HEK293 (cell line): Measurements from ENCODE around the gene HES3.

ENCODE experiments used
- BCL11A ChIP-seq: fragments of 450-650 bp; formaldehyde crosslinking; IDR thresholded peaks from 2 replicates; pipeline ENCODE4 v1.5.1; 2016; ENCODE audit warnings: low read depth, missing biosample characterization, missing genetic modification characterization
- BCL11B ChIP-seq: fragments of 450-650 bp; formaldehyde crosslinking; IDR thresholded peaks from 2 replicates; pipeline ENCODE4 v1.5.1; 2016; ENCODE audit warnings: low read depth, missing biosample characterization, missing genetic modification characterization
- EGR2 ChIP-seq: fragments of 450-650 bp; formaldehyde crosslinking; IDR thresholded peaks from 2 replicates; pipeline ENCODE4 v1.5.1; 2016; ENCODE audit warnings: low read depth, missing biosample characterization, missing genetic modification characterization
- KLF10 ChIP-seq: fragments of 450-650 bp; IDR thresholded peaks from 2 replicates; pipeline ENCODE4 v1.5.1; 2018; ENCODE audit warnings: missing biosample characterization, mild to moderate bottlenecking, missing genetic modification characterization
- KLF16 ChIP-seq: fragments of 450-650 bp; formaldehyde crosslinking; IDR thresholded peaks from 2 replicates; pipeline ENCODE4 v1.5.1; 2017; ENCODE audit warnings: missing biosample characterization, missing genetic modification characterization
- KLF7 ChIP-seq: fragments of 450-650 bp; formaldehyde crosslinking; IDR thresholded peaks from 2 replicates; pipeline ENCODE4 v1.5.1; 2016; ENCODE audit warnings: missing biosample characterization, missing genetic modification characterization, borderline replicate concordance
- KLF8 ChIP-seq: fragments of 450-650 bp; formaldehyde crosslinking; IDR thresholded peaks from 2 replicates; pipeline ENCODE4 v1.5.1; 2016; ENCODE audit warnings: missing biosample characterization, missing genetic modification characterization
- OSR2 ChIP-seq: fragments of 450-650 bp; formaldehyde crosslinking; IDR thresholded peaks from 2 replicates; pipeline ENCODE4 v1.5.1; 2016; ENCODE audit warnings: missing biosample characterization, missing genetic modification characterization
- PATZ1 ChIP-seq: fragments of 450-650 bp; formaldehyde crosslinking; IDR thresholded peaks from 2 replicates; pipeline ENCODE4 v1.5.1; 2016; ENCODE audit warnings: missing biosample characterization, missing genetic modification characterization
- PRDM6 ChIP-seq: fragments of 450-650 bp; formaldehyde crosslinking; IDR thresholded peaks from 2 replicates; pipeline ENCODE4 v1.5.1; 2017; ENCODE audit warnings: missing biosample characterization, missing genetic modification characterization
- REPIN1 ChIP-seq: fragments of 450-650 bp; formaldehyde crosslinking; IDR thresholded peaks from 2 replicates; pipeline ENCODE4 v1.5.1; 2017; ENCODE audit warnings: missing biosample characterization, missing genetic modification characterization, low read depth
- REST ChIP-seq: fragments of 450-650 bp; formaldehyde crosslinking; IDR thresholded peaks from 2 replicates; pipeline ENCODE4 v1.5.1; 2016; ENCODE audit warnings: missing biosample characterization, missing genetic modification characterization
- SCRT1 ChIP-seq: fragments of 450-650 bp; formaldehyde crosslinking; IDR thresholded peaks from 2 replicates; pipeline ENCODE4 v1.5.1; 2016; ENCODE audit warnings: missing biosample characterization, missing genetic modification characterization, borderline replicate concordance
- SP2 ChIP-seq: fragments of 450-650 bp; formaldehyde crosslinking; IDR thresholded peaks from 2 replicates; pipeline ENCODE4 v1.5.1; 2016; ENCODE audit warnings: missing biosample characterization, missing genetic modification characterization
- WT1 ChIP-seq: fragments of 450-650 bp; formaldehyde crosslinking; IDR thresholded peaks from 2 replicates; pipeline ENCODE4 v1.5.1; 2016; ENCODE audit warnings: missing biosample characterization, missing genetic modification characterization
- YY1 ChIP-seq: fragments of 450-650 bp; formaldehyde crosslinking; IDR thresholded peaks from 2 replicates; pipeline ENCODE4 v1.5.1; 2018; ENCODE audit warnings: missing biosample characterization, missing genetic modification characterization
- ZBTB17 ChIP-seq: fragments of 450-650 bp; formaldehyde crosslinking; IDR thresholded peaks from 2 replicates; pipeline ENCODE4 v1.5.1; 2016; ENCODE audit warnings: missing biosample characterization, missing genetic modification characterization
- ZBTB20 ChIP-seq: fragments of 450-650 bp; formaldehyde crosslinking; IDR thresholded peaks from 2 replicates; pipeline ENCODE4 v1.5.1; 2016; ENCODE audit warnings: missing biosample characterization, missing genetic modification characterization
- ZEB2 ChIP-seq: fragments of 450-650 bp; formaldehyde crosslinking; IDR thresholded peaks from 2 replicates; pipeline ENCODE4 v1.5.1; 2016; ENCODE audit warnings: missing biosample characterization, missing genetic modification characterization
- ZFHX2 ChIP-seq: fragments of 450-650 bp; formaldehyde crosslinking; conservative IDR thresholded peaks from 2 replicates; pipeline ENCODE4 v1.5.1; 2016; ENCODE audit warnings: missing biosample characterization, missing genetic modification characterization
- ZFP37 ChIP-seq: fragments of 450-650 bp; formaldehyde crosslinking; IDR thresholded peaks from 2 replicates; pipeline ENCODE4 v1.5.1; 2016; ENCODE audit warnings: missing biosample characterization, missing genetic modification characterization
- ZNF16 ChIP-seq: fragments of 450-650 bp; formaldehyde crosslinking; IDR thresholded peaks from 2 replicates; pipeline ENCODE4 v1.5.1; 2016; ENCODE audit warnings: low read depth, missing biosample characterization, missing genetic modification characterization
- ZNF324 ChIP-seq: fragments of 450-650 bp; formaldehyde crosslinking; IDR thresholded peaks from 2 replicates; pipeline ENCODE4 v1.5.1; 2016; ENCODE audit warnings: missing biosample characterization, missing genetic modification characterization
- ZNF335 ChIP-seq: fragments of 450-650 bp; formaldehyde crosslinking; conservative IDR thresholded peaks from 2 replicates; pipeline ENCODE4 v1.5.1; 2016; ENCODE audit warnings: missing biosample characterization, missing genetic modification characterization
- ZNF341 ChIP-seq: fragments of 450-650 bp; formaldehyde crosslinking; IDR thresholded peaks from 2 replicates; pipeline ENCODE4; 2016; ENCODE audit warnings: low read depth, missing biosample characterization, missing genetic modification characterization
- ZNF555 ChIP-seq: fragments of 450-650 bp; formaldehyde crosslinking; conservative IDR thresholded peaks from 2 replicates; pipeline ENCODE4 v1.5.1; 2017; ENCODE audit warnings: missing biosample characterization, mild to moderate bottlenecking, missing genetic modification characterization, inconsistent platforms
- ZXDB ChIP-seq: fragments of 450-650 bp; formaldehyde crosslinking; IDR thresholded peaks from 2 replicates; pipeline ENCODE4 v1.5.1; 2016; ENCODE audit warnings: missing biosample characterization, missing genetic modification characterization
- TF ChIP-seq, protein P1 (sequence below): fragments of 450-650 bp; formaldehyde crosslinking; IDR thresholded peaks from 2 replicates; pipeline ENCODE4 v1.5.1; 2016; ENCODE audit warnings: missing biosample characterization, missing genetic modification characterization
- TF ChIP-seq, protein P2 (sequence below): fragments of 450-650 bp; formaldehyde crosslinking; IDR thresholded peaks from 2 replicates; pipeline ENCODE4 v1.5.0; 2017; ENCODE audit warnings: missing biosample characterization, missing genetic modification characterization, borderline replicate concordance

HES3 gene

DNA sequence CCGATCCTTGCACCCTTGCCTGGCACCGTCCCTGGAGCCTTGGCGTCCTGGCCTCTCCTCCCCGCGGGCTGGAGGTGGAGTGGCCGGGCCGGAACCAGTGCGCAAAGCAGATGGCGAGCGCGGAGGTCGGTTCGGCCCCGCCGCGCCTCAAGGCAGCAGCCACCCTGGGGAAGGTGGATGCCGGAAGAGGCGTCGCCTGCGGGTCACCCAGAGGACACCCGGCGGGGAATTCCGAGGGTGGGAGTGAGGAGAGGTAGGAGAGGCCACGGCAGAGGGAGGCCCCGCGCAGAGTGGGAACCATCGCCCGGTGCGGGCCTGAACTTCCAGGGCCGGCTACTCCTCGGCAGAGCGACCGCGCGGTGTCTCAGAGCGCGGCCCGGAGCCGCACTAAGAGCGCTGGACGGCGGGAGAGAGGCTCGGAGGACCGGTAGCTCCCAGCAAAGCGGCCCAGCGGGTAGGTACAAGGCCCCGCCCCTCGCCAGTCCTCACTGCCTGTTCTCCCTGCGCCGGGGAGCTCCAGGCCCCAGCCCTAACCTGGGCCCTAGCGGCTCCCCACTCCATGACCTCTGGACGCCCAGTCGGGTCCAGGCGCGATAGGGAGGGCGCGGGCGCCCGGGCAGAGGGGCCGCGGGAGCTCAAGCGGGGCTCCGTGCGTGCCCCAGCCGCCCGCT is 38.0 kb upstream of the HES3 start, which contains the start of gene RNF207 (continued):
- TF ChIP-seq PRDM6 = no peak
- TF ChIP-seq, protein P1, sequence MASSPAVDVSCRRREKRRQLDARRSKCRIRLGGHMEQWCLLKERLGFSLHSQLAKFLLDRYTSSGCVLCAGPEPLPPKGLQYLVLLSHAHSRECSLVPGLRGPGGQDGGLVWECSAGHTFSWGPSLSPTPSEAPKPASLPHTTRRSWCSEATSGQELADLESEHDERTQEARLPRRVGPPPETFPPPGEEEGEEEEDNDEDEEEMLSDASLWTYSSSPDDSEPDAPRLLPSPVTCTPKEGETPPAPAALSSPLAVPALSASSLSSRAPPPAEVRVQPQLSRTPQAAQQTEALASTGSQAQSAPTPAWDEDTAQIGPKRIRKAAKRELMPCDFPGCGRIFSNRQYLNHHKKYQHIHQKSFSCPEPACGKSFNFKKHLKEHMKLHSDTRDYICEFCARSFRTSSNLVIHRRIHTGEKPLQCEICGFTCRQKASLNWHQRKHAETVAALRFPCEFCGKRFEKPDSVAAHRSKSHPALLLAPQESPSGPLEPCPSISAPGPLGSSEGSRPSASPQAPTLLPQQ (tag by site-specific recombination) = peak; percentile 30; the same call in 1 of the 2 replicates
- peak; percentile 82; the same call in 1 of the 2 replicates for TF ChIP-seq ZBTB20 (tag by site-specific recombination)
- peak; percentile 84 for TF ChIP-seq ZEB2
- TF ChIP-seq ZNF555 = no peak
- no peak for TF ChIP-seq REPIN1 (tag by site-specific recombination)
- peak; percentile 91 for TF ChIP-seq ZFP37 (tag by site-specific recombination)
- peak; percentile 87 for TF ChIP-seq ZNF335 (tag by site-specific recombination)
- TF ChIP-seq ZNF324 (tag by site-specific recombination) = peak; percentile 83; the same call in 1 of the 2 replicates
- TF ChIP-seq EGR2 (tag by site-specific recombination) = peak; percentile 34; the same call in 1 of the 2 replicates
- 0 out of 2 replicates have a peak, but pooled peaks have one; percentile 50 for TF ChIP-seq YY1
- TF ChIP-seq PATZ1 = peak; percentile 19
- peak; percentile 48; the same call in 1 of the 2 replicates for TF ChIP-seq WT1 (tag by site-specific recombination)
- TF ChIP-seq KLF8 (tag by site-specific recombination) = peak; percentile 92
- TF ChIP-seq, protein P2, sequence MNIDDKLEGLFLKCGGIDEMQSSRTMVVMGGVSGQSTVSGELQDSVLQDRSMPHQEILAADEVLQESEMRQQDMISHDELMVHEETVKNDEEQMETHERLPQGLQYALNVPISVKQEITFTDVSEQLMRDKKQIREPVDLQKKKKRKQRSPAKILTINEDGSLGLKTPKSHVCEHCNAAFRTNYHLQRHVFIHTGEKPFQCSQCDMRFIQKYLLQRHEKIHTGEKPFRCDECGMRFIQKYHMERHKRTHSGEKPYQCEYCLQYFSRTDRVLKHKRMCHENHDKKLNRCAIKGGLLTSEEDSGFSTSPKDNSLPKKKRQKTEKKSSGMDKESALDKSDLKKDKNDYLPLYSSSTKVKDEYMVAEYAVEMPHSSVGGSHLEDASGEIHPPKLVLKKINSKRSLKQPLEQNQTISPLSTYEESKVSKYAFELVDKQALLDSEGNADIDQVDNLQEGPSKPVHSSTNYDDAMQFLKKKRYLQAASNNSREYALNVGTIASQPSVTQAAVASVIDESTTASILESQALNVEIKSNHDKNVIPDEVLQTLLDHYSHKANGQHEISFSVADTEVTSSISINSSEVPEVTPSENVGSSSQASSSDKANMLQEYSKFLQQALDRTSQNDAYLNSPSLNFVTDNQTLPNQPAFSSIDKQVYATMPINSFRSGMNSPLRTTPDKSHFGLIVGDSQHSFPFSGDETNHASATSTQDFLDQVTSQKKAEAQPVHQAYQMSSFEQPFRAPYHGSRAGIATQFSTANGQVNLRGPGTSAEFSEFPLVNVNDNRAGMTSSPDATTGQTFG (tag by site-specific recombination) = no peak
- peak; percentile 85; the same call in 1 of the 2 replicates for TF ChIP-seq KLF7 (tag by site-specific recombination)
- peak; percentile 86 for TF ChIP-seq SP2 (tag by site-specific recombination)
- peak; percentile 51 for TF ChIP-seq ZNF341 (tag by site-specific recombination)
- peak; percentile 73; the same call in 1 of the 2 replicates for TF ChIP-seq BCL11A (tag by site-specific recombination)
- no peak for TF ChIP-seq ZNF16
- peak; percentile 6; the same call in 1 of the 2 replicates for TF ChIP-seq ZFHX2 (tag by site-specific recombination)
- peak; percentile 72; the same call in 1 of the 2 replicates for TF ChIP-seq ZXDB (tag by site-specific recombination)
- TF ChIP-seq ZBTB17 (tag by site-specific recombination) = peak; percentile 76; the same call in 1 of the 2 replicates
- peak; percentile 77 for TF ChIP-seq KLF10 (tag by site-specific recombination)
- TF ChIP-seq KLF16 (tag by site-specific recombination) = peak; percentile 79
- no peak for TF ChIP-seq BCL11B (tag by site-specific recombination)
- TF ChIP-seq REST (tag by site-specific recombination) = 0 out of 2 replicates have a peak, but pooled peaks have one; percentile 56
- TF ChIP-seq SCRT1 (tag by site-specific recombination) = no peak
- peak; percentile 55; the same call in 1 of the 2 replicates for TF ChIP-seq OSR2
